Muscle of arm (tissue), 12 donors: Measurements from ENCODE around the gene PDE6A. TPM values are rescaled to one million over a fixed set of nuclear protein-coding genes. Genes with fewer than 3 reads are reported as not detected.

Source experiments
- DNase-seq: peaks from one replicate; pipeline ENCODE4 v3.0.0-alpha.2; 2013
- polyA plus RNA-seq, 12 donors: library from polyadenylated mRNA; unstranded; fragments of 120-200 nt; gene quantifications; one replicate each; pipeline ENCODE4 v1.2.1, GENCODE V29; 2013; ENCODE audit not compliant: insufficient read length in 12 of 12

The PDE6A gene
- polyA plus RNA-seq, 12 donors, result 0.04 to 0.12 (median 0.07) TPM; not detected in 4

GRCh38 chr5:149817539-149818060 lies 127.0 kb downstream of the PDE6A start:
- no peak for DNase-seq

DNA sequence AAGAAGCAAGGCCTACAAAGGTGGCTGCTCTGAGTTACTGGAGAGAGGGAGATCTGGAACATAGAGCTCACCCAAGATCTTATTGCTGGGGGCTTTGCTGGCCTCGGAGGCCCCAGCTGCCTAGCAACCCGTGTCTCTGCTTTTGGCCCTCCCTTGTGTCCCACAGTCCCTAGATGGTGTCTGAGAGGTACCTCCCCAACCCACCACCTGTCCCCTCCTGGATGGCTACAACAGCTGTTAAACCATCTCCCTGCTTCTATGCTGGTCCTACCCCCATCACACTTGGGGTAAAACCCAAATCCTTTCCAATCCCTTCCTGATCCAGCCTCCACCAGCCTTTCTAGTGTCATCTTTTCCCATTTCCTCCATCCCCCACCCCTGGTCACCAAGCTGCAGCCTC lies 127.9 kb downstream of the PDE6A start:
- DNase-seq, result no peak

- no peak for DNase-seq
Measured at GRCh38 chr5:149811453-149811852, 133.1 kb downstream of the PDE6A start.

DNA sequence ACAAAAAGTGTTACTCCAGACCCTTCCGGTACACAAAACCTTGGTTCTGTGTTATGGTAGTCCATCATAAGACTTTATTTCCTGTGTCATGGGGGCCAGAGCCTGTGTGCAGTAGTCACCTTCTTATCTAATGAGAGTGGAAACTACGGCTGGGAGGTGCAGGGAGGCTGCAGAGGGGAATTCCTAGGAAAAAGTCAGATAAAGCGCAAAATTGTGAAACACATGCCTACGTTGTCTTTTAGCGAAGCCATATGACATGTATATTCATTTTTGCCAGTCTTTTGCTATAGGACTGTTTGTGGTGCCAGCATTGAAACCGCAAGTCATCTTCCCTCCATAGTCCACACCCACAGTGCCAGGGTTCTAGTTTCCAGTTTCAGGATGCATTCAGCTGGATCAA lies 133.7 kb downstream of the PDE6A start:
- no peak for DNase-seq

DNA sequence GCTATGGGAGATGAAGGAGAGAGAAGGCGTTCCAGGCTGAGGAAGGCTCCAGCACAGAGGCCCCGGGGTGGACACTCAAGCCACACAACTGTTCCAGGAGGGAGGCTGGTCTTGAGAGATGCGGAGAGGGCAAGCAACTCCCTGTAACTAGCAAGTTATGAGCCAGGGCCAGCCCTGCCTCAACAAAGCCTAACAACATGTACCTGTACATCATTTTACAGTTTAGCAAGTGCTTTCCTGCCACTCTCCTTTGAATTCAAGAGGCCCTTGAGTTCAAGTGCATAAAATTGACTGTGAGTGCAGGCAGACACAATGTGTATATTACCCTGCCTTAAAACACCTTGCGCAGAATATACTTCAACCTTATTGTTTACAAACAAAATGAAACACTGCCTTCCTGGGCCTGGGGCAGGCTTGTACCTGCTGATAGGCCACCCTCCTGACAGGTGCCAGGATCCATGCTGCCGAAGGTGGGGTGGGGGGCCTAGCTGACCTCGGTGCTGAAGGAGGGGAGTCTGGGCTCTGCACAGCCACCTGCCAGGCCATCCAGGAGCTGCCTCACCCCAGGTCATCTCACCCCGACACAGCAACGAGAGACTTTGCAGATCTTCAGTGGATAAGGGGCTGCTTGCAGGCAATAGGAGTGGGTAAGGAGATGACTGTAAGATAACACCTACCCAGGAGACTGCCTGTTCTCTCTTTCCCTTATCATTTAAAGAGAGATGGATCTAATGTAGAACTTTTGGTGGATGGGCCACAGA lies 134.5 kb downstream of the PDE6A start:
- no peak for DNase-seq

DNA sequence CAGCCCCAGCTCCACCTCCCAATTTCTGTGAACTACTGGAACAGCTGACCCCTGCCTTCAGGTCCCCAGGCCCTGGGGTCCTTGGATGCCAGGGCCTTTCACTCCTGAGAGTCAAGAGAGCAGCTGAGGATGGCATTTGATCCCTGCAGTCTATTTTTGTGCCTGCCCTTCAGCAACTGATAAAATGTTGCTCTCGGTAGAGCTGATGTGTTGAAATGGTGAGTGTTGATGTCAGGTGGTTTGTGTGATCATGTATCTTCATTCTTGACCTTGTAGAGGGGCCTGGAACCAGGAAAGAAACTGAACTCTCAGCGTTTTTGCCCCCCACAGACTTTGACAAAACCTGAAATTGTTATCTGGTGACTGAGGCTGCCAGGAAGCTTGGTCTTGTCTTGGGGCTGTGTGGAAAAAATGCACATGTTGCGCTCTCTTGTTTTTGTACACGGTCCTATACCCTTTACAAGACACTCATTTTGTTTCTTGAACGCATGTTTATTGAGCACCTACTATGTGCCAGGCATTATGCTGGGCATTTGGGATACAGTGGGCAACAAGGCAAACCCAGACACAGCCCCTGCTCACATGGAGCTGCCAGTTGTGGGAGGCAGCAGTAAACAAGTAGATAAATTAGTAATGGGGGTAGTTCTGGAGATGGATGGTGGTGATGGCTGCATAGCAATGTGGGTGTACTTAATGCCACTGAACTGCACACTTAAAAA lies 136.2 kb downstream of the PDE6A start:
- no peak for DNase-seq

Other genes starting within 250 kb of the PDE6A start
- 1 to 10 TPM in 11 of 12 donors, not detected in 1; 3.8 to 8.8 (median 6.5) TPM for gene PPARGC1B, start 214.5 kb downstream of the PDE6A start, polyA plus RNA-seq
- gene SLC26A2, start 16.0 kb upstream of the PDE6A start, polyA plus RNA-seq, result 10 to 100 TPM in 8 of 12 donors, 1 to 10 TPM in 3, not detected in 1; 8.7 to 81.0 (median 11.9) TPM
- gene TIGD6, start 55.9 kb upstream of the PDE6A start, polyA plus RNA-seq, result 1 to 10 TPM in 10 of 12 donors, not detected in 2; 2.1 to 4.4 (median 2.5) TPM
- gene HMGXB3, start 55.9 kb upstream of the PDE6A start, polyA plus RNA-seq, result 10 to 100 TPM in 11 of 12 donors, not detected in 1; 12.0 to 32.2 (median 16.3) TPM
- 10 to 100 TPM in 11 of 12 donors, not detected in 1; 17.0 to 41.1 (median 24.6) TPM for gene CSF1R, start 141.8 kb upstream of the PDE6A start, polyA plus RNA-seq
- gene PDGFRB, start 211.1 kb upstream of the PDE6A start, polyA plus RNA-seq, result 100 to 1,000 TPM in 11 of 12 donors, not detected in 1; 106 to 161 (median 136) TPM
- 10 to 100 TPM in 1 of 12 donors, under 1 TPM in 4, not detected in 7; 0.20 to 47.4 (median 0.69) TPM for gene CDX1, start 222.0 kb upstream of the PDE6A start, polyA plus RNA-seq
- 1 to 10 TPM in 2 of 12 donors, under 1 TPM in 8, not detected in 2; 0.20 to 1.9 (median 0.52) TPM for gene SLC6A7, start 245.3 kb upstream of the PDE6A start, polyA plus RNA-seq